A673 (cell line): Measurements from ENCODE around the gene PRKCA. TPM values are rescaled to one million over a fixed set of nuclear protein-coding genes. Genes with fewer than 3 reads are reported as not detected.

ENCODE experiments used
- BruUV-seq: library from RNA; stranded (reverse); fragments of 400-500 nt; replicated peaks from 2 replicates; lab custom pipeline; 2021; lab: Mats Ljungman, UMichigan
- CTCF ChIA-PET: fragments of 300-600 bp; sonication (Branson Sonifier 250); formaldehyde crosslinking; loops from one replicate; lab custom pipeline; 2022; ENCODE audit warnings: antibody characterized with exemption; lab: Charles Lee
- POLR2A ChIA-PET: fragments of 300-600 bp; sonication (Branson Sonifier 250); formaldehyde crosslinking; loops from one replicate; lab custom pipeline; 2022; ENCODE audit warnings: antibody characterized with exemption; ENCODE audit not compliant: low non-redundant PET; lab: Charles Lee
- DNase-seq: peaks from one replicate; pipeline ENCODE4 v3.0.0-alpha.2; 2015; ENCODE audit warnings: low spot score
- H3K27ac ChIP-seq: fragments of 200-600 bp; sonication (generic); 2 replicates; pipeline ENCODE4 v1.5.1; 2016; ENCODE audit warnings: mixed run types, low read depth, mild to moderate bottlenecking, mixed read lengths, antibody characterized with exemption, low read length; ENCODE audit not compliant: poor library complexity, severe bottlenecking
- H3K27me3 ChIP-seq: fragments of 200-600 bp; sonication (generic); replicated peaks from 2 replicates; pipeline ENCODE4 v1.6.1; 2017; ENCODE audit warnings: mixed run types, low read depth, mild to moderate bottlenecking, mixed read lengths, antibody characterized with exemption, low read length; ENCODE audit not compliant: insufficient read depth, poor library complexity
- H3K36me3 ChIP-seq: fragments of 200-600 bp; sonication (generic); 2 replicates; pipeline ENCODE4 v1.6.1; 2016; ENCODE audit warnings: mixed run types, mild to moderate bottlenecking, mixed read lengths, antibody characterized with exemption, low read length; ENCODE audit not compliant: insufficient read depth, poor library complexity, severe bottlenecking
- H3K4me1 ChIP-seq: fragments of 200-600 bp; sonication (generic); 2 replicates; pipeline ENCODE4 v1.6.1; 2017; ENCODE audit warnings: mixed run types, mild to moderate bottlenecking, mixed read lengths, antibody characterized with exemption, low read length; ENCODE audit not compliant: insufficient read depth, poor library complexity, severe bottlenecking
- H3K4me3 ChIP-seq: fragments of 200-600 bp; sonication (generic); 2 replicates; pipeline ENCODE4 v1.5.1; 2016; ENCODE audit warnings: low read depth, mixed run types, mild to moderate bottlenecking, mixed read lengths, low read length; ENCODE audit not compliant: poor library complexity, severe bottlenecking
- H3K9me3 ChIP-seq: fragments of 200-600 bp; sonication (generic); 2 replicates; pipeline ENCODE4 v1.6.1; 2016; ENCODE audit warnings: mixed run types, low read depth, mild to moderate bottlenecking, mixed read lengths, antibody characterized with exemption, low read length; ENCODE audit not compliant: poor library complexity, severe bottlenecking
- EZH2 ChIP-seq: fragments of 200-600 bp; sonication (generic); IDR thresholded peaks from 2 replicates; pipeline ENCODE4 v1.6.1; 2017; ENCODE audit warnings: borderline replicate concordance, low read depth, mild to moderate bottlenecking, mixed read lengths, antibody characterized with exemption, low read length; ENCODE audit not compliant: poor library complexity, severe bottlenecking
- intact Hi-C: fragments of 100-400 bp; cut with micrococcal nuclease; formaldehyde crosslinking; loops from one replicate; pipeline ENCODE4 v1.10.0; 2022; ENCODE audit not compliant: unreplicated experiment
- total RNA-seq: library from RNA; stranded (reverse); gene quantifications from 2 replicates; pipeline ENCODE4 v1.2.3, GENCODE V29; 2021
- TF ChIP-seq, protein P1 (sequence below): fragments of 300-800, 200-600 bp; sonication (generic); conservative IDR thresholded peaks from 2 replicates; pipeline ENCODE4 v1.5.1; 2017; ENCODE audit warnings: low read depth, mild to moderate bottlenecking, antibody characterized with exemption, low read length, moderate library complexity, mixed read lengths

Gene PRKCA
- total RNA-seq, 1 experiment from 2014 or later: 16.3 TPM

DNA sequence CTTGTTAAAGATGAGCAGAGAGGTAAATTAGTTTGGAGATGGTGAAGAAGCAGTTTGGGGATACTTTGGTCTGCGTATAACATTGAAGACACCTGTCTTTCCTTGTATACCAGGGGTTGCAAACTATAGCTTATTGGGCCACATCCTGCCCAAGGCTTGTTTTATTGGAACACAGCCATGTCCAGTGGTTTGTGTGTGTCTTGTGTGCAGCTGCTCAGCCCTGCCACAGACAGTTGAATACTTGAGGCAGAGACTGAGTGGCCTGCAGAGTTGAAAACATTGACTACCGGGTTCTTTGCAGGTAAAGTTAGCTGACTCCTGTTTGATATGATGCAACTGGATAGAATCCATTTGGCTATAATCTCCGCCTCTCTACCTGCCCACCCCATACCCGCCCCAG, 224.4 kb downstream of the PRKCA start:
- H3K36me3 ChIP-seq: no peaks in the 10 kb centered on the region
- no peak overlapping the region for H3K27ac ChIP-seq
- CTCF ChIA-PET: no interaction called here
- H3K4me3 ChIP-seq: no peak overlapping the region
- POLR2A ChIA-PET: no interaction called here
- no TSS peak for BruUV-seq
- no peaks in the 10 kb centered on the region for H3K9me3 ChIP-seq
- no peak for DNase-seq
- intact Hi-C loops: no loop called here
- H3K4me1 ChIP-seq: no peaks in the 10 kb centered on the region
- no peaks in the 10 kb centered on the region for H3K27me3 ChIP-seq
- TF ChIP-seq, protein P1, sequence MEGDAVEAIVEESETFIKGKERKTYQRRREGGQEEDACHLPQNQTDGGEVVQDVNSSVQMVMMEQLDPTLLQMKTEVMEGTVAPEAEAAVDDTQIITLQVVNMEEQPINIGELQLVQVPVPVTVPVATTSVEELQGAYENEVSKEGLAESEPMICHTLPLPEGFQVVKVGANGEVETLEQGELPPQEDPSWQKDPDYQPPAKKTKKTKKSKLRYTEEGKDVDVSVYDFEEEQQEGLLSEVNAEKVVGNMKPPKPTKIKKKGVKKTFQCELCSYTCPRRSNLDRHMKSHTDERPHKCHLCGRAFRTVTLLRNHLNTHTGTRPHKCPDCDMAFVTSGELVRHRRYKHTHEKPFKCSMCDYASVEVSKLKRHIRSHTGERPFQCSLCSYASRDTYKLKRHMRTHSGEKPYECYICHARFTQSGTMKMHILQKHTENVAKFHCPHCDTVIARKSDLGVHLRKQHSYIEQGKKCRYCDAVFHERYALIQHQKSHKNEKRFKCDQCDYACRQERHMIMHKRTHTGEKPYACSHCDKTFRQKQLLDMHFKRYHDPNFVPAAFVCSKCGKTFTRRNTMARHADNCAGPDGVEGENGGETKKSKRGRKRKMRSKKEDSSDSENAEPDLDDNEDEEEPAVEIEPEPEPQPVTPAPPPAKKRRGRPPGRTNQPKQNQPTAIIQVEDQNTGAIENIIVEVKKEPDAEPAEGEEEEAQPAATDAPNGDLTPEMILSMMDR: no peak
- no peak for TF ChIP-seq EZH2

DNA sequence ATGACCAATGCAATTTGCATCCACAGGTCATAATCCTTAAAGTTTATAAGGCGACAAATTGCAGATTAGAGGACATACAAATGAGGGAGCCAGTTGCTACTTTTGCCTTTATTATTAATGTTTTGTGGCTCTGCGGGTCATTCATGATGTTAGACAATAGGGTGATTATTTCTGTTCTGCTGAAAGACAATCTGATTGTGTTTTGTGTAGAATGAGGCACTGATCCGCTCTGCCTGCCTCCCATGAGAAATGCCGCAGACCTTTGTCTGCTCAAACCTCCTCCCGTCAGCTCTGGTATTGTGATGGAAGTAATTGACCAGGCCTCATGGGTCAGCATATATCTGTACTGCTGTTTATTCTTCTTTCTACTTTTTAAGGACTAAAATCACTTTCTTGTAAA, 224.9 kb downstream of the PRKCA start:
- no peak for TF ChIP-seq EZH2
- TF ChIP-seq, protein P1: no peak
- H3K4me3 ChIP-seq: no peak overlapping the region
- CTCF ChIA-PET: no interaction called here
- no peaks in the 10 kb centered on the region for H3K36me3 ChIP-seq
- no peaks in the 10 kb centered on the region for H3K27me3 ChIP-seq
- DNase-seq: no peak
- POLR2A ChIA-PET: no interaction called here
- H3K27ac ChIP-seq: no peak overlapping the region
- no peaks in the 10 kb centered on the region for H3K9me3 ChIP-seq
- no TSS peak for BruUV-seq
- intact Hi-C loops: no loop called here
- H3K4me1 ChIP-seq: no peaks in the 10 kb centered on the region

DNA sequence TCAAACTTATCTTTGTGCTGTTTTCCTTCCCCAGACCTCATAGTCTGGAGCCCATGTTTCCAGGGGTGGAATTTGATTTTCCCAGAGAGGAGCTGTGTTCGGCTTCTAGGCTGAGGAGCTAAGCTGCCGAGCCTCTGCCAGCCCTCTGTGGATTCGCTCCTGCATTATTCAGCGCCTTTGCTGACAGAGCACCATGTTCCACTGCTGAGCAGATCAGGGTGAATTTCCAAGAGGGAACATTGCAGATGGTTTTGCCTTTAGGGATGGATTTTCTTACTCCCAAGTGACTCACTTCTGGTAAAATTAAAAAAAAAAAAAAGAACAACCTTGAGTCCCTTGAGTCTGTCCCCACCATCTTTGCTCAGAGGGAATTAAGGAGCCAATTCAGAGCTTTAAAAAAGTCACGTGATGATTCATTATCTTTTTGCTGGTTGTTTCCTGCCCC, 229.5 kb downstream of the PRKCA start:
- no peak overlapping the region for H3K4me3 ChIP-seq
- ChIA-PET CTCF (no interaction called here), POLR2A (no interaction called here)
- peaks cover 8% of the 10 kb centered on the region for H3K4me1 ChIP-seq
- no peak for DNase-seq
- no peaks in the 10 kb centered on the region for H3K36me3 ChIP-seq
- no peaks in the 10 kb centered on the region for H3K9me3 ChIP-seq
- no TSS peak for BruUV-seq
- H3K27ac ChIP-seq: no peak overlapping the region
- intact Hi-C loops: no loop called here
- H3K27me3 ChIP-seq: no peaks in the 10 kb centered on the region
- TF ChIP-seq, protein P1: no peak
- no peak for TF ChIP-seq EZH2
